Colonic mucosa (tissue), 4 donors: ENCODE data around the gene ZBTB20. TPM values are rescaled to one million over a fixed set of nuclear protein-coding genes. Genes with fewer than 3 reads are reported as not detected.

Experiments
- DNase-seq: peaks from one replicate; pipeline ENCODE4 v3.0.0-alpha.2; 2020
- H3K27ac ChIP-seq: fragments of 200-600 bp; one replicate; pipeline ENCODE4 v1.8.0; 2021
- H3K27me3 ChIP-seq: fragments of 200-600 bp; one replicate; pipeline ENCODE4 v1.8.0; 2021
- H3K36me3 ChIP-seq: fragments of 200-600 bp; one replicate; pipeline ENCODE4 v1.8.0; 2021
- H3K4me1 ChIP-seq: fragments of 200-600 bp; one replicate; pipeline ENCODE4 v1.8.0; 2021; ENCODE audit warnings: mild to moderate bottlenecking
- H3K4me3 ChIP-seq: fragments of 200-600 bp; one replicate; pipeline ENCODE4 v1.8.0; 2021
- H3K9ac ChIP-seq, 2 donors: one replicate each; pipeline ENCODE4 v1.7.0; 2013; ENCODE audit warnings: control low read depth in 2 of 2, low read depth in 2 of 2, low read length in 2 of 2
- H3K9me3 ChIP-seq: fragments of 200-600 bp; one replicate; pipeline ENCODE4 v1.8.0; 2021
- CTCF ChIP-seq: fragments of 200-600 bp; IDR thresholded peaks from one replicate; pipeline ENCODE4 v1.8.0; 2022; ENCODE audit warnings: antibody characterized with exemption, mild to moderate bottlenecking
- intact Hi-C: fragments of 100-400 bp; cut with DNase I; formaldehyde crosslinking; loops from one replicate; pipeline ENCODE4 v1.14.1; 2022
- total RNA-seq, 2 donors: library from RNA; stranded (reverse); fragmentation: NEBNext Ultra II Directional in 1 of 2; extraction: Animal tissue kit (Norgen Biotek cat#: 25700) in 1 of 2; gene quantifications; one replicate each; pipeline ENCODE4 v1.2.1, GENCODE V29; 2021
- donor health status: healthy.
- donor health status: DM: no; HTN: no; CAD: no.
- donor health status: DM: no; HTN: no; CAD: no.

Gene ZBTB20
- total RNA-seq, 2 donors from 2014 or later: 12.7 to 21.2 TPM

- Histone ChIP-seq H3K27ac (no peak overlapping the region), H3K9ac (no peak overlapping the region), H3K4me1 (no peaks in the 10 kb centered on the region), H3K4me3 (no peak overlapping the region), H3K9me3 (no peaks in the 10 kb centered on the region), H3K36me3 (no peaks in the 10 kb centered on the region), H3K27me3 (no peaks in the 10 kb centered on the region)
- no peak for DNase-seq
- intact Hi-C loops: no loop called here
- no peak for TF ChIP-seq CTCF
Measured at GRCh38 chr3:114743746-114744485, 403.2 kb downstream of the ZBTB20 start.

GRCh38 chr3:114741066-114741465 is 406.0 kb downstream of the ZBTB20 start:
- H3K4me3 ChIP-seq: no peak overlapping the region
- H3K9ac ChIP-seq: no peak overlapping the region
- no peaks in the 10 kb centered on the region for H3K36me3 ChIP-seq
- H3K27me3 ChIP-seq: no peaks in the 10 kb centered on the region
- H3K27ac ChIP-seq: no peak overlapping the region
- TF ChIP-seq CTCF: no peak
- no peaks in the 10 kb centered on the region for H3K9me3 ChIP-seq
- intact Hi-C loops: no loop called here
- DNase-seq: no peak
- no peaks in the 10 kb centered on the region for H3K4me1 ChIP-seq

GRCh38 chr3:114739627-114740026 is 407.5 kb downstream of the ZBTB20 start:
- H3K4me1 ChIP-seq: no peaks in the 10 kb centered on the region
- intact Hi-C loops: no loop called here
- no peaks in the 10 kb centered on the region for H3K36me3 ChIP-seq
- no peaks in the 10 kb centered on the region for H3K27me3 ChIP-seq
- H3K9ac ChIP-seq: no peak overlapping the region
- TF ChIP-seq CTCF: no peak
- H3K27ac ChIP-seq: no peak overlapping the region
- no peak overlapping the region for H3K4me3 ChIP-seq
- no peak for DNase-seq
- H3K9me3 ChIP-seq: no peaks in the 10 kb centered on the region

GRCh38 chr3:114732353-114732752 is 414.7 kb downstream of the ZBTB20 start:
- Histone ChIP-seq H3K9me3 (no peaks in the 10 kb centered on the region), H3K4me1 (no peaks in the 10 kb centered on the region), H3K9ac (no peak overlapping the region), H3K4me3 (no peak overlapping the region), H3K27ac (no peak overlapping the region), H3K27me3 (no peaks in the 10 kb centered on the region), H3K36me3 (no peaks in the 10 kb centered on the region)
- intact Hi-C loops: no loop called here
- DNase-seq: no peak
- no peak for TF ChIP-seq CTCF

- intact Hi-C loops: no loop called here
- DNase-seq: no peak
Measured at GRCh38 chr3:114730397-114730796, 416.7 kb downstream of the ZBTB20 start.

More at GRCh38 chr3:114730397-114730796, 416.7 kb downstream of the ZBTB20 start:
- Histone ChIP-seq H3K36me3 (no peaks in the 10 kb centered on the region), H3K9ac (no peak overlapping the region), H3K4me3 (no peak overlapping the region), H3K27ac (no peak overlapping the region), H3K4me1 (no peaks in the 10 kb centered on the region), H3K27me3 (no peaks in the 10 kb centered on the region), H3K9me3 (no peaks in the 10 kb centered on the region)
- no peak for TF ChIP-seq CTCF
